NT2/D1 (cell line): Measurements from ENCODE around the gene TSHZ1.

Experiments
- SUZ12 ChIP-seq: IDR thresholded peaks from 2 replicates; pipeline ENCODE4 v1.6.1; 2011; ENCODE audit not compliant: insufficient read length, insufficient read depth; ENCODE audit errors: extremely low read depth
- YY1 ChIP-seq: IDR thresholded peaks from 2 replicates; pipeline ENCODE4 v1.6.1; 2011; ENCODE audit not compliant: insufficient read length, insufficient read depth
- ZNF274 ChIP-seq: IDR thresholded peaks from 2 replicates; pipeline ENCODE4 v1.6.1; 2011; ENCODE audit warnings: mild to moderate bottlenecking, low read depth, low read length

GRCh38 chr18:75212751-75213090, 2.1 kb downstream of the TSHZ1 start:
- TF ChIP-seq SUZ12 (no peak), ZNF274 (no peak), YY1 (no peak)
